Left kidney (tissue), 2 donors: ENCODE results near the gene ABHD18. TPM values are rescaled to one million over a fixed set of nuclear protein-coding genes. Genes with fewer than 3 reads are reported as not detected.
"Not testable (repeated sequence)": the region's sequence is repeated elsewhere in the genome, so short reads cannot be mapped to it uniquely, and the experiment has no call there.

Experiments
- DNase-seq: peaks from one replicate; pipeline ENCODE4 v3.0.0-alpha.2; 2013
- polyA plus RNA-seq: library from polyadenylated mRNA; unstranded; fragments of 120-200 nt; gene quantifications from one replicate; pipeline ENCODE4 v1.2.1, GENCODE V29; 2013; ENCODE audit not compliant: insufficient read length

ABHD18 gene
- polyA plus RNA-seq, 1 donor: 21.0 TPM

GRCh38 chr4:127988638-127989037, 23.4 kb downstream of the ABHD18 start:
- DNase-seq: no peak

GRCh38 chr4:127993151-127993550, 27.9 kb downstream of the ABHD18 start:
- no peak for DNase-seq

- DNase-seq: no peak
These were observed 30.6 kb downstream of the ABHD18 start for GRCh38 chr4:127995776-127996175.

GRCh38 chr4:127996521-127996920, 31.3 kb downstream of the ABHD18 start:
- DNase-seq: not testable (repeated sequence)

- DNase-seq: no peak
These were observed 32.6 kb downstream of the ABHD18 start for GRCh38 chr4:127997534-127998388.

GRCh38 chr4:128006592-128006991, 41.4 kb downstream of the ABHD18 start:
- DNase-seq: no peak

- DNase-seq: no peak
These were observed 44.2 kb downstream of the ABHD18 start for GRCh38 chr4:128009428-128009827.

GRCh38 chr4:128025319-128025718, 60.1 kb downstream of the ABHD18 start:
- DNase-seq: no peak

GRCh38 chr4:128029907-128030306, 64.7 kb downstream of the ABHD18 start:
- DNase-seq: no peak

GRCh38 chr4:128031756-128032384, 66.7 kb downstream of the ABHD18 start:
- no peak for DNase-seq

- DNase-seq: no peak
These were observed 74.4 kb downstream of the ABHD18 start for GRCh38 chr4:128039568-128039967.

GRCh38 chr4:128047019-128047418, 81.8 kb downstream of the ABHD18 start:
- DNase-seq: not testable (repeated sequence)

- DNase-seq: not testable (repeated sequence)
These were observed 82.3 kb downstream of the ABHD18 start for GRCh38 chr4:128047514-128047913.

GRCh38 chr4:128051229-128051628, 86.0 kb downstream of the ABHD18 start:
- DNase-seq: not testable (repeated sequence)

GRCh38 chr4:128054907-128055306, 89.7 kb downstream of the ABHD18 start:
- not testable (repeated sequence) for DNase-seq

GRCh38 chr4:128055441-128056206, 90.4 kb downstream of the ABHD18 start:
- DNase-seq: not testable (repeated sequence)

- DNase-seq: no peak
These were observed 91.2 kb downstream of the ABHD18 start for GRCh38 chr4:128056396-128056795.

GRCh38 chr4:128060121-128060698, 95.0 kb downstream of the ABHD18 start:
- DNase-seq: peak; percentile 5

GRCh38 chr4:128060699-128061565, 95.7 kb downstream of the ABHD18 start, which contains the start of gene LARP1B:
TSS of gene LARP1B (plus strand) at chr4:128061312. CDS start at chr4:128074952, 13,640 bp downstream.
- peak; percentile 91 for DNase-seq

- DNase-seq: peak; percentile 53
These were observed 96.6 kb downstream of the ABHD18 start for GRCh38 chr4:128061566-128062536.
